ENCODE measurements around the gene TRAF7.

Gene TRAF7

GRCh38 chr16:2177561-2177960 lies 22.0 kb downstream of the TRAF7 start:
- Histone ChIP-seq H3K4me2 (ENCODE audit: low read length) (no peak overlapping the region), H3K27me3 (ENCODE audit: control insufficient read depth, insufficient read depth, low read length) (no peaks in the 10 kb centered on the region), H3K9ac (no peak overlapping the region), H2AFZ (no peak overlapping the region), H3K79me2 (no peaks in the 10 kb centered on the region), H3K27ac (no peak overlapping the region), H3K9me3 (ENCODE audit: control insufficient read depth, low read length) (no peaks in the 10 kb centered on the region), H3K4me1 (no peaks in the 10 kb centered on the region), H3K36me3 (ENCODE audit: control insufficient read depth, insufficient read depth, low read length) (no peaks in the 10 kb centered on the region), H3K4me3 (ENCODE audit: low read depth, low read length) (no peak overlapping the region)
- TF ChIP-seq, protein P1, sequence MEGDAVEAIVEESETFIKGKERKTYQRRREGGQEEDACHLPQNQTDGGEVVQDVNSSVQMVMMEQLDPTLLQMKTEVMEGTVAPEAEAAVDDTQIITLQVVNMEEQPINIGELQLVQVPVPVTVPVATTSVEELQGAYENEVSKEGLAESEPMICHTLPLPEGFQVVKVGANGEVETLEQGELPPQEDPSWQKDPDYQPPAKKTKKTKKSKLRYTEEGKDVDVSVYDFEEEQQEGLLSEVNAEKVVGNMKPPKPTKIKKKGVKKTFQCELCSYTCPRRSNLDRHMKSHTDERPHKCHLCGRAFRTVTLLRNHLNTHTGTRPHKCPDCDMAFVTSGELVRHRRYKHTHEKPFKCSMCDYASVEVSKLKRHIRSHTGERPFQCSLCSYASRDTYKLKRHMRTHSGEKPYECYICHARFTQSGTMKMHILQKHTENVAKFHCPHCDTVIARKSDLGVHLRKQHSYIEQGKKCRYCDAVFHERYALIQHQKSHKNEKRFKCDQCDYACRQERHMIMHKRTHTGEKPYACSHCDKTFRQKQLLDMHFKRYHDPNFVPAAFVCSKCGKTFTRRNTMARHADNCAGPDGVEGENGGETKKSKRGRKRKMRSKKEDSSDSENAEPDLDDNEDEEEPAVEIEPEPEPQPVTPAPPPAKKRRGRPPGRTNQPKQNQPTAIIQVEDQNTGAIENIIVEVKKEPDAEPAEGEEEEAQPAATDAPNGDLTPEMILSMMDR (IDR thresholded peaks at IDR 0.05) = no peak

GRCh38 chr16:2178321-2179106 lies 22.9 kb downstream of the TRAF7 start:
- Histone ChIP-seq H3K36me3 (ENCODE audit: control insufficient read depth, insufficient read depth, low read length) (no peaks in the 10 kb centered on the region), H2AFZ (no peak overlapping the region), H3K9me3 (ENCODE audit: control insufficient read depth, low read length) (no peaks in the 10 kb centered on the region), H3K27me3 (ENCODE audit: control insufficient read depth, insufficient read depth, low read length) (no peaks in the 10 kb centered on the region), H3K4me2 (ENCODE audit: low read length) (no peak overlapping the region), H3K79me2 (no peaks in the 10 kb centered on the region), H3K4me1 (no peaks in the 10 kb centered on the region), H3K9ac (no peak overlapping the region), H3K4me3 (ENCODE audit: low read depth, low read length) (no peak overlapping the region), H3K27ac (no peak overlapping the region)
- TF ChIP-seq, protein P1 (IDR thresholded peaks at IDR 0.05) = no peak

DNA sequence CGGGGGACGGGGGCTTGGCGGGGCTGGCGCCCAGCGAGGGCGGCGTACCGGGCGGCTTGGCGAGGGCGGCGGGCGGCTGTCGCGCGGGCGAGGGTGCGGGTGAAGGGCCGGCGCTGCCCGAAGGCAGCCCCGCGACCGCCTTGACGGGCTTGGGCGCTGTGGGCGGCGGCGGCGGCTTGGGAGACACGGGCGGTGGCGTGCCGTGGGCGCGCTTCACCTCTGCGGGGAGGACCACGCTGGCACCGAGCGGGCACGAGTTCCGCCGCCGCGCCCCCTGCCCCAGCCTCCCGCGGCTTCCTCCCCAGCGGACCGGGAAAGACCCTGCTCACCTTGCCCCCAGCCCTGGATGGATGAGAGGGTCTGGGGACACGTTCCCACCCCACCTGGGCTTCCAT lies 23.5 kb downstream of the TRAF7 start:
- Histone ChIP-seq H3K9me3 (ENCODE audit: control insufficient read depth, low read length) (no peaks in the 10 kb centered on the region), H3K4me1 (no peaks in the 10 kb centered on the region), H2AFZ (no peak overlapping the region), H3K27me3 (ENCODE audit: control insufficient read depth, insufficient read depth, low read length) (no peaks in the 10 kb centered on the region), H3K36me3 (ENCODE audit: control insufficient read depth, insufficient read depth, low read length) (no peaks in the 10 kb centered on the region), H3K79me2 (no peaks in the 10 kb centered on the region), H3K27ac (no peak overlapping the region), H3K9ac (no peak overlapping the region), H3K4me2 (ENCODE audit: low read length) (no peak overlapping the region), H3K4me3 (ENCODE audit: low read depth, low read length) (no peak overlapping the region)
- TF ChIP-seq, protein P1 (IDR thresholded peaks at IDR 0.05) = no peak

DNA sequence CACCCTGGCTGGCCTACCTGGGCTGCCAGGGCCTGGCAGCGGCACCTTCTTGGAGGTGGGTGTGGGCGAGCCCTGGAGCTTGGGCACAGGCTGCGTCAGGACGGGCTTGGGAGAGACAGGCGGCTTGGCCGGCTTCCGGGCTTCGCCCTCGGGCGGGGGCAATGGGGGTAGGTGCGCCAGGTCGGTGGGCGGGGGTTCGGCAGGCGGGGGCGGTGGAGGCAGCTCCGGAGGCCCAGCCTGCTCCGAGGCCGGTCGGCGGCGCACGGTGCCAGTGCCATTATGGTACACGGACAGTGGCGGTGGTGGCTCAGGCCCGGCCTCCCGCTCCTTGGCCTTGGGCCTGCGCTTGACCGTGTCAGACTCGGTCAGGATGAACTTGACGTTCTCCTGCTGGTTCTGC lies 24.0 kb downstream of the TRAF7 start:
- no peak overlapping the region for H3K4me2 ChIP-seq (ENCODE audit: low read length)
- H3K9me3 ChIP-seq (ENCODE audit: control insufficient read depth, low read length) = no peaks in the 10 kb centered on the region
- no peaks in the 10 kb centered on the region for H3K79me2 ChIP-seq
- H3K27ac ChIP-seq = no peak overlapping the region
- H3K4me3 ChIP-seq (ENCODE audit: low read depth, low read length) = no peak overlapping the region
- no peak overlapping the region for H2AFZ ChIP-seq
- TF ChIP-seq, protein P1 (IDR thresholded peaks at IDR 0.05) = no peak
- no peak overlapping the region for H3K9ac ChIP-seq
- H3K36me3 ChIP-seq (ENCODE audit: control insufficient read depth, insufficient read depth, low read length) = no peaks in the 10 kb centered on the region
- H3K4me1 ChIP-seq = no peaks in the 10 kb centered on the region
- H3K27me3 ChIP-seq (ENCODE audit: control insufficient read depth, insufficient read depth, low read length) = no peaks in the 10 kb centered on the region

DNA sequence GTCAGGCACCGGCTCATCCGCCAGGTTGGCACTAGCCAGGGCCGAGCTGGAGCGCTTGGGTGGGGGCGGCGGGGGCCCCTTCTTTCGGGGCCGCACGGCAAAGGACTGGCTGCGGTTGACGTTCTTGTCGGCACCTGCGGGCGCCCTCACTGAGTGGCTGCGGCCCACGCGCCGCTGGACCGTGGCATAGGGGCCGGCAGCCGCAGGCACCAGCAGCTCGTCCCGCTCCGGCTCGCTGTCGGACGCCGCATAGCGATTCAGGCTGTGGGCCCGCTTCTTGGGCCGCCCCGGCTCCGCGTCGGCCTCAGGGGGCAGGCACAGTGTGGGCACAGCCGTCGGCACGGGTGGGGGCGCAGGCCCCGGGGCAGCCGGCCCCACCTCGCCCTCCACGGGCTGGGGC lies 24.9 kb downstream of the TRAF7 start:
- no peaks in the 10 kb centered on the region for H3K79me2 ChIP-seq
- TF ChIP-seq, protein P1 (IDR thresholded peaks at IDR 0.05) = no peak
- no peaks in the 10 kb centered on the region for H3K4me1 ChIP-seq
- H3K9ac ChIP-seq = no peak overlapping the region
- H3K27ac ChIP-seq = no peak overlapping the region
- no peaks in the 10 kb centered on the region for H3K36me3 ChIP-seq (ENCODE audit: control insufficient read depth, insufficient read depth, low read length)
- H3K4me2 ChIP-seq (ENCODE audit: low read length) = no peak overlapping the region
- H3K4me3 ChIP-seq (ENCODE audit: low read depth, low read length) = no peak overlapping the region
- no peak overlapping the region for H2AFZ ChIP-seq
- no peaks in the 10 kb centered on the region for H3K9me3 ChIP-seq (ENCODE audit: control insufficient read depth, low read length)
- no peaks in the 10 kb centered on the region for H3K27me3 ChIP-seq (ENCODE audit: control insufficient read depth, insufficient read depth, low read length)
